ENCODE data around the gene PRODH2. TPM values are rescaled to one million over a fixed set of nuclear protein-coding genes. Genes with fewer than 3 reads are reported as not detected.

Gene PRODH2
- total RNA-seq, 1 experiment from 2014 or later: not detected

DNA sequence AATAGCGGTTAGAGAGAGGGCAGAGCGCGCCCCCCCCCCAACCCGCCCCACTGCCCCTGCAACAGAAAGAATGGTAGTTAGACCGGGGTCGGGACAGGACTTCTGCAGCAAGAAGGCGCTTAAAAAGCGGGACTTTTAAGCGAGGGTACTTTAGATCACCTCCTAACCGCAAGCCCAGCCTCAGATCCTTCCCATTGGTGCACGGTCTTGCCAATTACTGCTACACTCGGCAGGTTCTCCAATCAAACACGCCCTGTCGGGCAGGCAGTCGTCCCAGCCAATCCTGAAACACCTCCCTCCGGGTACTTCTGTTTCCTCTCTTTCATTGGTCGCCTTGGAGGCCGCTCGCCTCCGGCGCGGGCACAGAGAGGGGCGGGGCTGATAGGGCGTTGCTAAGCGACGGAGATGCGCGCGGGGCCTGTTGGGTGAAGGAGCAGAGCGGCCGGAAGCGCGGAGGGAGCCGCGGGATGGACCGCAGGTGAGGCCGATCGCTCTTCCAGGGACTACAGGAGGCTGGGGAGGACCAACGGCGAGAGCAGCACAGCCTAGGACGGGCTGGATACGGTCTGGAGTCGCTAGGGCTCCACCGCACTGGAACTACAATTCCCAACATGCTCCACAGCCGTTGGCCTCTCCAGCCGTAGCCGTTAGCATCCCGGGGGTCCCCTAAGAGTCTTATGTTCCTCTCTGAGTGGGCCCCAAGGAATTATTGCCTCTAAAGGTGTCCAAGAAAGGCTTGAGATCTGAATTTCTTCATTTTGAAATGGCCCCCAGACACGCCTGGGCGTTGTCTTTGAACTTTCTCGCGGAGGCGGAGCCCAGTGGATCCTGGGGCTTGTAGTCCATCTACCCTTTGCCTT lies 54.7 kb downstream of the PRODH2 start, which contains the start of gene PROSER3:
TSS of gene PROSER3 (plus strand) at position 428 of the 860 bp plus-strand sequence. CDS start at position 468, 40 bp downstream.
- Histone ChIP-seq H3K27me3 (no peaks in the 10 kb centered on the region), H3K9me3 (no peaks in the 10 kb centered on the region), H3K4me3 (peak within 1 kb of the TSS; percentile 93), H3K36me3 (peaks cover 50% of the 10 kb centered on the region)
- peak; percentile 100 for DNase-seq

DNA sequence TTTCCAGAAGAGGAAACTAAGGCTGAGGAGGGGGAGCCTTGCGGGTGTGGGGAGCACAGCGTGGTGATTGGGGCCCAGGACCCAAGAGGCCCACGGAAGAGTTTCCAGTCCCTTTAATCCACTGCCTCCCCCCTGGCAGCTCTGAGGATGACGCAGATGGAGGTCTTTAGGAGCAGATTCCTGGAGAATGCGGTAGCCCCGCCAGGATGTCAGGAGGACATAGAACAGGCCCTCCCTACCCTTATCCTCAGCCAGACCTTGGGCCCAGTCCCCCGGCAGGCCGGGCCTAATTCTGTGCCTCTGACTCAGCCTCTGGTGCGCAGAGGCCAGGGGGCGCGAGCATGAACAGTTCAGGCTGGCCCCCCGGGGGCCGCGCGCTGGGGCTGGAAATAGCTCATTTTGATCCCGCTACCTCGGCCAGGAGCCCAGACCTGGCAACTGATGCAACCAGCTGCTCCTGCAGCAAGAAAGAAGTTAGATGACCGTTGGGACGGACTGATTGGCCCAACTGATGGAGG lies 55.4 kb downstream of the PRODH2 start:
- no peaks in the 10 kb centered on the region for H3K27me3 ChIP-seq
- no peaks in the 10 kb centered on the region for H3K9me3 ChIP-seq
- H3K4me3 ChIP-seq: peak overlapping the region; percentile 93
- peaks cover 55% of the 10 kb centered on the region for H3K36me3 ChIP-seq
- DNase-seq: peak; percentile 99

- no peaks in the 10 kb centered on the region for H3K27me3 ChIP-seq
- no peaks in the 10 kb centered on the region for H3K9me3 ChIP-seq
- H3K4me3 ChIP-seq: peak within 1 kb of the TSS; percentile 93
- H3K36me3 ChIP-seq: peaks cover 53% of the 10 kb centered on the region
- peak; percentile 53 for DNase-seq
Observed at GRCh38 chr19:35756377-35757230, 56.0 kb downstream of the PRODH2 start, which contains the start of gene HSPB6. HSPB6 (minus strand) TSS chr19:35757029; CDS start chr19:35757008, 21 bp downstream.

GRCh38 chr19:35755550-35756376 lies 56.9 kb downstream of the PRODH2 start:
- DNase-seq: no peak
- Histone ChIP-seq H3K9me3 (no peaks in the 10 kb centered on the region), H3K36me3 (peaks cover 51% of the 10 kb centered on the region), H3K4me3 (no peak overlapping the region), H3K27me3 (no peaks in the 10 kb centered on the region)

DNA sequence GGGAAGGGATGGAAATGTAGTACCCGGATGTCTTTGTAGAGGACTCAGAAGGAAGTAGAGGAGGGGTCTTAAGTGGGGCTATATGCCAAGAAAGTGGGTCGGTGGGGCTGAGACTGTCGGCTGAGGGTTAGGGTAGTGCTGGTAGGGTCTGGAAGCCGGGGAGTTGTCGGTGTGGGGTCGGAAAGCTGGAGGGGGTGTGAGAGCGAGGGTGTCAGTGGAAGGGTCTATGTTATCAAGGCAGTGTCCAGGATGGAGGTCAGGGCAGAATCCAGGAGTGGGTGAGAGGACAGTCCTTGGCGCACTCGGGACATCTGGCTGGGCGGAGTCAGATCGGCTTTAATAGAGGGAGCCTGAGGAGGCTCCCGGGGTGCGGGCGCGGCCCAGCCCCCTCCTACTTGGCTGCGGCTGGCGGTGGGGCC lies 57.5 kb downstream of the PRODH2 start:
- Histone ChIP-seq H3K27me3 (no peaks in the 10 kb centered on the region), H3K9me3 (no peaks in the 10 kb centered on the region), H3K36me3 (peaks cover 45% of the 10 kb centered on the region), H3K4me3 (no peak overlapping the region)
- DNase-seq: no peak

GRCh38 chr19:35754370-35755130 lies 58.1 kb downstream of the PRODH2 start:
- Histone ChIP-seq H3K9me3 (no peaks in the 10 kb centered on the region), H3K27me3 (no peaks in the 10 kb centered on the region), H3K4me3 (no peak overlapping the region), H3K36me3 (peaks cover 39% of the 10 kb centered on the region)
- DNase-seq: no peak

- Histone ChIP-seq H3K4me3 (no peak overlapping the region), H3K9me3 (no peaks in the 10 kb centered on the region), H3K36me3 (peaks cover 32% of the 10 kb centered on the region), H3K27me3 (no peaks in the 10 kb centered on the region)
- DNase-seq: no peak
Observed at GRCh38 chr19:35753634-35754369, 58.8 kb downstream of the PRODH2 start.

DNA sequence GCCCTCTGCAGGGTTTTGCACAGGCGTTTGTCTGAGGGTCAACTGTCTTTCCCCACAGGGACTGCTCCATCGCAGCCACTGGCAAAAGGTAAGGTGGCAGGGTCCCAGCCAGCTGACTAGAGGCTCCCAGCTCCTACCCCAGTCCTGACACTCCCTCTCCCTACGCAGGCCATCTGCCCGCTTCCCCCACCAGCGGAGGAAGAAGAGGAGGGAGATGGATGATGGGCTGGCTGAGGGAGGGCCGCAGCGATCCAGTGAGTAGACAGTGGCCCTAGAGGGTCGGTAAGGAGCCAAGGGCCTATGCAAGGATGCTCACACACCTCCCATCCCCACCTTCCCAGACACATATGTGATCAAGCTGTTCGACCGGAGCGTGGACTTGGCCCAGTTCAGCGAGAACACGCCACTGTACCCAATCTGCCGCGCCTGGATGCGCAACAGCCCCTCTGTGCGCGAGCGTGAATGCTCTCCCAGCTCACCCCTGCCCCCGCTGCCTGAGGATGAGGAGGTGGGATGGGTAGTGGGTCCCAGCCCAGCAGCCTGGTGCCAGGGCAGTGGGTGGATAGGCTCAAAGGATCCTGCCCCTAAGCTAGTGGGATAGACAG lies 59.8 kb downstream of the PRODH2 start:
- H3K9me3 ChIP-seq: no peaks in the 10 kb centered on the region
- no peak for DNase-seq
- H3K27me3 ChIP-seq: no peaks in the 10 kb centered on the region
- H3K4me3 ChIP-seq: no peak overlapping the region
- peaks cover 30% of the 10 kb centered on the region for H3K36me3 ChIP-seq

- no peak for DNase-seq
- Histone ChIP-seq H3K36me3 (peaks cover 30% of the 10 kb centered on the region), H3K27me3 (no peaks in the 10 kb centered on the region), H3K9me3 (no peaks in the 10 kb centered on the region), H3K4me3 (no peak overlapping the region)
Observed at GRCh38 chr19:35751839-35752745, 60.6 kb downstream of the PRODH2 start.

DNA sequence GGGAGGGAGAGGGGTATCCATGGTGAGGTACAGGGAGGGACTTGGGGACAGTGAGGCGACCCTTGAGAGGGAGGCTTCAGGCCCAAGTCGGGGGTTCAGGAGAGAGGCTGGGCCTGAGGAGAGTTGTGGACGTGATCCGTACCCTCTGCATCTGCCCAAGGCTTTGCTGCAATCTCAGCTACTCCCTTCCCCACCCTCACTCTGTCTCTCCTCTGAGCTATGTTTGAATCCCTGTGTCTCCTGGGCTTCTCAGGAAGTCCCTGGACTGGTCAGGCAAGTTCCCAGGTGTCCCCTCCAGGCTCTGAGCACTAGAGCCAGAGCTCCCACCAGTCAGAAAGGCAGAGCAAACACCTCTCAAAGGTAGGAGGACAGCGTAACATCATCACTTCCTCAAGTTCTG lies 62.5 kb downstream of the PRODH2 start:
- Histone ChIP-seq H3K4me3 (no peak overlapping the region), H3K36me3 (peaks cover 30% of the 10 kb centered on the region), H3K9me3 (no peaks in the 10 kb centered on the region), H3K27me3 (no peaks in the 10 kb centered on the region)
- no peak for DNase-seq

Other genes with a start within 250 kb of the PRODH2 start
- gene ATP4A, start 249.2 kb downstream of the PRODH2 start, total RNA-seq (2014; rRNA removed; shearing (Covaris generic); ENCODE audit: low replicate concordance): not detected in 2 replicates
- gene PMIS2, start 226.7 kb downstream of the PRODH2 start, total RNA-seq (2014; rRNA removed; shearing (Covaris generic); ENCODE audit: low replicate concordance): not detected in 2 replicates
- gene HAUS5, start 200.1 kb downstream of the PRODH2 start, total RNA-seq (2014; rRNA removed; shearing (Covaris generic); ENCODE audit: low replicate concordance): 12.8 and 18.2 TPM in 2 replicates
- 103 and 144 TPM in 2 replicates for gene RBM42, start 183.8 kb downstream of the PRODH2 start, total RNA-seq (2014; rRNA removed; shearing (Covaris generic); ENCODE audit: low replicate concordance)
- not detected in 2 replicates for gene ETV2, start 171.1 kb downstream of the PRODH2 start, total RNA-seq (2014; rRNA removed; shearing (Covaris generic); ENCODE audit: low replicate concordance)
- gene COX6B1, start 164.5 kb downstream of the PRODH2 start, total RNA-seq (2014; rRNA removed; shearing (Covaris generic); ENCODE audit: low replicate concordance): 377 and 417 TPM in 2 replicates
- gene UPK1A, start 146.3 kb downstream of the PRODH2 start, total RNA-seq (2014; rRNA removed; shearing (Covaris generic); ENCODE audit: low replicate concordance): not detected in 2 replicates
- not detected in 2 replicates for gene ZBTB32, start 108.3 kb downstream of the PRODH2 start, total RNA-seq (2014; rRNA removed; shearing (Covaris generic); ENCODE audit: low replicate concordance)
- 2.3 and 6.0 TPM in 2 replicates for gene KMT2B, start 94.8 kb downstream of the PRODH2 start, total RNA-seq (2014; rRNA removed; shearing (Covaris generic); ENCODE audit: low replicate concordance)
- gene IGFLR1, start 70.4 kb downstream of the PRODH2 start, total RNA-seq (2014; rRNA removed; shearing (Covaris generic); ENCODE audit: low replicate concordance): 0.27 and 2.4 TPM in 2 replicates
- gene U2AF1L4, start 67.4 kb downstream of the PRODH2 start, total RNA-seq (2014; rRNA removed; shearing (Covaris generic); ENCODE audit: low replicate concordance): 16.3 and 19.8 TPM in 2 replicates
- 37.6 and 76.2 TPM in 2 replicates for gene PSENEN, start 67.2 kb downstream of the PRODH2 start, total RNA-seq (2014; rRNA removed; shearing (Covaris generic); ENCODE audit: low replicate concordance)
- gene LIN37, start 64.3 kb downstream of the PRODH2 start, total RNA-seq (2014; rRNA removed; shearing (Covaris generic); ENCODE audit: low replicate concordance): 2.4 and 4.1 TPM in 2 replicates
- not detected in 2 replicates for gene HSPB6, start 55.8 kb downstream of the PRODH2 start, total RNA-seq (2014; rRNA removed; shearing (Covaris generic); ENCODE audit: low replicate concordance)
- gene PROSER3, start 54.7 kb downstream of the PRODH2 start, total RNA-seq (2014; rRNA removed; shearing (Covaris generic); ENCODE audit: low replicate concordance): 0.47 and 8.9 TPM in 2 replicates
- gene ARHGAP33, start 37.3 kb downstream of the PRODH2 start, total RNA-seq (2014; rRNA removed; shearing (Covaris generic); ENCODE audit: low replicate concordance): 0.42 and 1.6 TPM in 2 replicates
- gene NPHS1, start 39.7 kb upstream of the PRODH2 start, total RNA-seq (2014; rRNA removed; shearing (Covaris generic); ENCODE audit: low replicate concordance): not detected in 2 replicates
- gene KIRREL2, start 44.1 kb upstream of the PRODH2 start, total RNA-seq (2014; rRNA removed; shearing (Covaris generic); ENCODE audit: low replicate concordance): 0.15 and 0.43 TPM in 2 replicates
- 19.1 and 32.5 TPM in 2 replicates for gene APLP1, start 55.7 kb upstream of the PRODH2 start, total RNA-seq (2014; rRNA removed; shearing (Covaris generic); ENCODE audit: low replicate concordance)
- gene NFKBID, start 87.7 kb upstream of the PRODH2 start, total RNA-seq (2014; rRNA removed; shearing (Covaris generic); ENCODE audit: low replicate concordance): 0.81 and 2.1 TPM in 2 replicates
- not detected in 2 replicates for gene HCST, start 89.7 kb upstream of the PRODH2 start, total RNA-seq (2014; rRNA removed; shearing (Covaris generic); ENCODE audit: low replicate concordance)
- gene TYROBP, start 95.5 kb upstream of the PRODH2 start, total RNA-seq (2014; rRNA removed; shearing (Covaris generic); ENCODE audit: low replicate concordance): not detected in 2 replicates
- 2.3 and 2.9 TPM in 2 replicates for gene LRFN3, start 123.5 kb upstream of the PRODH2 start, total RNA-seq (2014; rRNA removed; shearing (Covaris generic); ENCODE audit: low replicate concordance)
- 46.1 and 77.8 TPM in 2 replicates for gene SDHAF1, start 182.3 kb upstream of the PRODH2 start, total RNA-seq (2014; rRNA removed; shearing (Covaris generic); ENCODE audit: low replicate concordance)
- gene SYNE4, start 196.0 kb upstream of the PRODH2 start, total RNA-seq (2014; rRNA removed; shearing (Covaris generic); ENCODE audit: low replicate concordance): 0.22 and 0.23 TPM in 2 replicates
- 25.1 and 26.1 TPM in 2 replicates for gene ALKBH6, start 201.4 kb upstream of the PRODH2 start, total RNA-seq (2014; rRNA removed; shearing (Covaris generic); ENCODE audit: low replicate concordance)
- not detected in 2 replicates for gene CLIP3, start 220.0 kb upstream of the PRODH2 start, total RNA-seq (2014; rRNA removed; shearing (Covaris generic); ENCODE audit: low replicate concordance)
- 0.72 and 2.1 TPM in 2 replicates for gene THAP8, start 241.4 kb upstream of the PRODH2 start, total RNA-seq (2014; rRNA removed; shearing (Covaris generic); ENCODE audit: low replicate concordance)
- 2.5 and 6.1 TPM in 2 replicates for gene WDR62, start 242.1 kb upstream of the PRODH2 start, total RNA-seq (2014; rRNA removed; shearing (Covaris generic); ENCODE audit: low replicate concordance)